C1 segment of cervical spinal cord (tissue), 14 donors: Measurements from ENCODE around the gene POLR3B.
"Not testable (repeated sequence)": the region's sequence is repeated elsewhere in the genome, so short reads cannot be mapped to it uniquely, and the experiment has no call there.

Experiments used
- DNase-seq, 14 donors: peaks; one replicate each; lab custom pipeline; 2025; lab: John Stamatoyannopoulos, UW

Gene POLR3B

DNA sequence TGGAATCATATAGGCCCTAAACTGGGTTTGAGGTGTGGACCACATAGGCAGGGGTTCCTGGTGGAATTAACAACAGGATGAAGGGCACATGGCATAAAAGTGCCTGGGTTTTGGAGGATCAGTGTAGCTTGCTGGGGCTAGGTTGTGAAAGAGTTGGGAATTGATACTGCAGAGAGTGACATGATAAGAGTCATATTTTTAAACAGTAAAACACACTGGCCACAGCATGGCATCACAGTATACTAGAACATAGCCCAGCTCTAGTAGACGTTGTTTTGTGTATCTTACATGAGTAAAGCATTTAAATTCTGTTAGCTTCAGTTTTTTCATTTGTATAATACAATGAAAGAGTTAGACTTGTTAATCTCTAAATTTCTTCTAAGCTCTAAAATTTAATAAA lies 102.0 kb downstream of the POLR3B start:
- DNase-seq: no peak

DNA sequence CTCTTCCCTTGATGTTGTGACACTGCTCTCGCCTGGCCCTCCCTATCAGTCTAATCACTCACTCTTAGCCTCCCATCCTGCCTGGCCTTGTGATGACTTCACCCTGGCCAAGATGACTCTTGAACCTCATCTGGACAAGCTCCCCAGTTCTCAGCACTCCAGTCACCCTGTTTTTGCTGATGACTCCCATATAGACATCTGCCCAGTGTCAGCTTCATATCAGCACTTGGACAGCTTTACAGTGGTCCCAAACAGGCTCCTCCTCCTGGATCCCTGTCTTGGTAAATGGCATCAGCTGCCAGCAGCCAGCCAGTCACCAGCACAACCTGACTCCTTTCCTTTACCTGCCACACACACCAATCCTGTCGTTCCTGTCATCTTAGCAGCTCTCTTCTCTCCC lies 104.2 kb downstream of the POLR3B start:
- no peak for DNase-seq

DNA sequence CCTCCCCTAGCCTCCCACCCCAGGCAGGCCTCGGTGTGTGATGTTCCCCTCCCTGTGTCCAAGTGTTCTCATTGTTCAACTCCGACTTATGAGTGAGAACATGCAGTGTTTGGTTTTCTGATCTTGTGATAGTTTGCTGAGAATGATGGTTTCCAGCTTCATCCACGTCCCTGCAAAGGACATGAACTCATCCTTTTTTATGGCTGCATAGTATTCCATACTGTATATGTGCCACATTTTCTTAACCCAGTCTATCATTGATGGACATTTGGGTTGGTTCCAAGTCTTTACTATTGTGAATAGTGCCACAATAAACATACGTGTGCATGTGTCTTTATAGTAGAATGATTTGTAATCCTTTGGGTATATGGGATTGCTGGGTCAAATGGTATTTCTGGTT lies 108.1 kb downstream of the POLR3B start:
- not testable (repeated sequence) for DNase-seq

DNA sequence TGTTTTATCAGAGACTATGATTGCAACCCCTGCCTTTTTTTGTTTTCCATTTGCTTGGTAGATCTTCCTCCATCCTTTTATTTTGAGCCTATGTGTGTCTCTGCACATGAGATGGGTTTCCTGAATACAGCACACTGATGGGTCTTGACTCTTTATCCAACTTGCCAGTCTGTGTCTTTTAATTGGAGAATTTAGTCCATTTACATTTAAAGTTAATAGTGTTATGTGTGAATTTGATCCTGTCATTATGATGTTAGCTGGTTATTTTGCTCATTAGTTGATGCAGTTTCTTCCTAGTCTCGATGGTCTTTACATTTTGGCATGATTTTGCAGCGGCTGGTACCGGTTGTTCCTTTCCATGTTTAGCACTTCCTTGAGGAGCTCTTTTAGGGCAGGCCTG lies 118.1 kb downstream of the POLR3B start:
- not testable (repeated sequence) for DNase-seq

DNA sequence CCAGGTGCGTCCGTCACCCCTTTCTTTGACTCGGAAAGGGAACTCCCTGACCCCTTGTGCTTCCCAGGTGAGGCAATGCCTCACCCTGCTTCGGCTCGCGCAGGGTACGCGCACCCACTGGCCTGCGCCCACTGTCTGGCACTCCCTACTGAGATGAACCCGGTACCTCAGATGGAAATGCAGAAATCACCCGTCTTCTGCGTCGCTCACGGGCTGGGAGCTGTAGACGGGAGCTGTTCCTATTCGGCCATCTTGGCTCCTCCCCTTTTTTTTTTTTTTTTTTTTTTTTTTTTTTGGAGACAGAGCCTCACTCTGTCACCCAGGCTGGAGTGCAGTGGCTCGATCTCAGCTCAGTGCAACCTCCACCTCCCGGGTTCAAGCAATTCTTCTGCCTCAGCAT lies 120.1 kb downstream of the POLR3B start:
- DNase-seq: not testable (repeated sequence)

DNA sequence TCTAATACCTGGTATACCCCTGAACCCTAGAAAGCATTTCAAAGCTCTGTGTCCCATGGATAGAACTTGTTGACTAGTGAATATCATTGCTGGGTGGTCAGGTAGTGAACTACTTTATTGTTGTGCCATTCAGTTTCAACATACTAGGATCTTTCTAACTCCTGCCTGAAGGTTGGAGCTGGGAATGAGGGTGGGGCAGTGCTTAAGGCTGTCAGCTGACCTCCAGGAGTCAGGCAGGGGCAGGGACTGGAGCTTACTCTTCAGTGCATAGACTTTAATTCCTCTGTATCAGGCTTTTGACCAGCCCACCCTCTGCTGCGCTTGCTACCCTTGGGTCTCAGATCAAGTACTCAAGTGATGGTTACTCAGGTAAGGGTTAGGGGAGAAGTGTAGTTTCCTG lies 122.7 kb downstream of the POLR3B start:
- DNase-seq: no peak

DNA sequence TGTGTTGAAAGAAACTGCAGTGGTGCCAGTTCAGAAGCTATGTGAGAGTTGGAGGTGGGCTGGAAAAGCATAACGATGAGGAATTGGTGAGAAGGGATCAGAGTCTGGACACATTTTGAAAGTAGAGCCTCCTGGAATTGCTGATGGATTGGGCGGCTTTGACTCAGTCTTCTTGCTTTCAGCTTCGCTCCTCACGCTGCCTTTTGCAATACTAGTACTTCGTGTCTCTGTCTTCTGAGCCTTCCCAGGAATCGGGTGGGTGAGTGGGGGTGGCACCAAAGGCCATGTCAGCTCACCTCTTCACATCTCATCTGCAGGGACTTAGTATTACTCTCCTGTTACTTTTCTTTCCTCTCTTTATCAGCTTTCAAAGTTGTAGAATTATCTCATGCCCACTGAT lies 123.7 kb downstream of the POLR3B start:
- DNase-seq: no peak

DNA sequence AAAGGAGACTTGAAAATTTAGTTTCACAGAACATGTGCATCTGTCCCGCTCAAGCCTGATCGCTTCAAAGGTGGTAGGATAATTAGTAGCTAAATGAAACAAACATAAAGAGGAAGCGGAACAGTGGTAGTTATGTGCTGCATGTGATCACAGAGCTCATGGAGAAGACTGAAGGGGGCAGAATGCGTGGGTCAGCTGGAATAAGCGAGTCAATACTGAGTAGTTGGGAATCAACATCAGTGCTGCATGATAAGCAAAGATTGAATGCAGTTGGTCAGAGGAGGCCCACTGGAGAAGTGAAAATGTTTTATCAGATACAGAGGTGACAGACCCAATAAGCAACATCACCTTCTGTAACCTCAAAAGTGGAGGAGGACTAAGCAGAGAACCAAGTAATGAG lies 130.1 kb downstream of the POLR3B start:
- DNase-seq: no peak

DNA sequence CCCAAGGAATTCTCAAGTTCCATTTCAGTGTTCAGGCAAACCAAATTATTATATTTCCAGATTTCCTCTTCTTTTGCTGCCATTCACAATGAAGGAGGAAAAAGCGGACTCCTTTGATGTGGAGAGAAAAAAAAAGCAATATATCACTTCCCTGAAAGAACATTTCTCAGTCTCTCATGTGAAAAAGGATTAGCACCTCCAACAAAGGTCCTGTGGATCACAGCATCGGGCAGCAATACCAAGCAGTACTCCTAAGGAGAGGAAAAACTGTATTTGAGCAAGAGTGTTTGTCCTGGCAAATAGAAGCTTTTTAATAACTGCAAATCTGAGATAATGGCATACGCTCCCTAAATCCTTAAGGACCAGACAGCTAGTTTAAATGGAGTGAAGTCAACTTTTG lies 131.3 kb downstream of the POLR3B start:
- DNase-seq: no peak

DNA sequence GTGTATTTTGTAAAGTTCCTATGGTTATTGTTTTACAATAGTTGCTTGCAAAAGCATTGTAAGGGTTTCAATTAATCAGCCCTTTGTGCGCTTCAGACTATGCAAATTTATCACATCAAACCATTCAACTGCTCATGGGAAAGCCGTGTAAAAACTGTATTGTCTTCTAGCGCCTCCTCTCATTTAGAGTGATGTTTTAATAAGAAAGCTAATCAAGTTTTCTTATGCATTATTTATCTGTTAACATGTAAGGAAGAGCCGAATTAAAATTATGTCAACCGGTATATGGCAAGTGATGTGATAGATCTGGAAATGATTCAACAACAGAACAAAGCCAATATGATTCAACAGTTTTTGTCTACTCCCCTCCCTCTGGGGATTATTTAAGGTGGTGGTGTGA lies 132.7 kb downstream of the POLR3B start:
- no peak for DNase-seq

DNA sequence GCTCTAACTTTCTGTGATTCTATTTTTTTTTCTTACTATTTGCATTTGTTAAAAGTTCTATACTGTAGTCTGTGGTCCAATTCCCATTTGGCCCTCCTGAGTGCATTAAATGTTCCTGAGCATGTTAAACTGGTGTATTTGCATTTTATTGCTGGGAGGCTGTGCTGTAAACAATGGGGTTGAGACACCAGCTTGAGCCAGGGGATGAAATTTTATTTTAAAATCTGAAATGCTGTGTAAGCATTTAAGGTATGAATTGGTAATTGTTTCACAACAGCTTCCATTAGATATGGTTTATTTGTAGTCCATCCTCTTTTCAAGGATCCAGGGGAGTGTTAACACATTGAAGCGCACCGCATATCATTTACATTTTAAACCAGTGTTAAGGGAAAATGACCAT lies 135.3 kb downstream of the POLR3B start:
- no peak for DNase-seq

DNA sequence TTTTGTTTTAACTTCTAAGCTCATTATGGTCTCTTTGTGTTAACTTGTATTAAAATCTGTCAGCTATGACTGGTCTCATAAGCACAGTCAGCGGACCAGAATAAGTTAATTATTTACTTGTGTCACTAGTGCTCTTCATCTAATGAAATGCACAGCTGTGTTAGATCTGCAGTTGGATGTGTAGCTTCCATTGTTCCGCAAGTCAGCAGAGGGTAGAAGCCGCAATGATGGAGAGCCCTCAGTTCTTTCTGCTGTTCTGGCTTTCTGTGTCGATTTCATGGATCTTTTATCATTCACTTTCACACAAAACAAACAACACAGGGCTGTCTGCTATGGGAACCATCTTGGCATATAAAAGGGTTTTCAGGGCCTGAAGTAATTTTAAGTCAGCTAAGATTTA lies 136.0 kb downstream of the POLR3B start:
- peak in 3 of 14 donors; percentile 1 to 2 (median 1) for DNase-seq

DNA sequence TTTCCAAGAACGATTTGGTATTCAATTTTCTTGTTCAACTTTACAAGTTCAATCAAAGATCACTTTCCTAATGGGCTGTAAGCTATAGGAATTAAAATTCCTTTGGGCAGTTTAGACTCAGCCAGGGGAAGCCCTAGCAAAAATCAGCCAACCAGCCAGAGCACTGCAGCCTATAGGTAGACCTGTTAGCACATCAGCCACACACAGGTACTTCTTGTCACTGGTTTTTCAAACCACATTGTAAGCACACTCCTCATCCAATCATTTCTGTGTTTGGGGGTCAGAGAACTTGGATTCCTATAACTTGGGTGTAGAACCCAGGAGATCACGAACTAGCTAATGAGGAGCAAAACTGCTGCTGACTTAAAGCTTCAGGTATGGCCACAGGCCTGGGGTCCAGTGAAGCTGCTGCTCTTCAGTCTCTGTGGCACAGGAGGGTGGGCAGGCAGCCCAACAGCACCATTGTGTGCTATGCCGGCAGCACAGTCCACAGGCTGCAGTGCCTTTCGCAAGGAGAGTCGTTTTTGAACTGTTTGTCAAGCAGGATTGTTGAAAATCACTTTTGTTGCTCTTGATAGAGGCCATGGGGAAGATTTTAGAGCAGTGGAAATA lies 137.9 kb downstream of the POLR3B start:
- DNase-seq: peak in 1 of 14 donors; percentile 5

DNA sequence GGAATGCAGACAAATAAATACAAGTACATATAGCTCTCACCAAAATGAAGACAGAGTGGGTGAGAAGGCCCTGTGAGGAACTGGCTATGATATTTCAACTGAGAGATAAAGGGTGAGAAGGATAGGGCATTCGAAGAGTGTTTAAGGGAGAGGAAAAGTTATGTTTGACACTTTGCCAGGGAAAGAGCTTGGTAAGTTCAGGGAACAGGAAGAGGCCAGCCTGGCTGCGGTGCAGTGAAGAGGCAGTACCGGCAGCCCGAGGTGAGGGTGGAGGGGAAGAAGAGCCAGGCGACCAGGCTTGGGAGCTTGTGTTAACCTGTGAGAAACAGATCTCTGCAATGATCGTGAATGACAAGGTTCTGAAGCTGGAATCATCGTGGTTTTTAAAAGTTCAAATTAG lies 140.5 kb downstream of the POLR3B start:
- DNase-seq: peak in 1 of 14 donors; percentile 3

DNA sequence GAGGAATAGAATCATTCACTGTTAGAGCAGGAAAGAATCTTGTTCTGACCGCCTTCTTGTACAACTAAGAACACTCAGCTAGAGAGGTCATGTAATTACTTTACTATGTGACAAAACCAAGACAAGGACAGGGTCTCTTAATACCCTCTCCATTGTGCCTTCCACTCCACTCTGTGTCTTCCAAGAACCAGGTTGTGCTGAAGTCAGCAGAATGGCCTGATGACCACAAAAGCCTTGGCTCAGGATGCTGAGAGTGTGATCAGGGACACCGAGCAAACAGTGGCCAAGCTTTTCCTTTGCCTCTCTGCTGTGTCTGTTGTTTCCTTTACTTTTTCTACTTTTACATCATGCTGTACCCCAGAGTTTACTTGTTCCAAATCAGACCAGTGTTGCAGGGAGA lies 142.1 kb downstream of the POLR3B start:
- DNase-seq: no peak

DNA sequence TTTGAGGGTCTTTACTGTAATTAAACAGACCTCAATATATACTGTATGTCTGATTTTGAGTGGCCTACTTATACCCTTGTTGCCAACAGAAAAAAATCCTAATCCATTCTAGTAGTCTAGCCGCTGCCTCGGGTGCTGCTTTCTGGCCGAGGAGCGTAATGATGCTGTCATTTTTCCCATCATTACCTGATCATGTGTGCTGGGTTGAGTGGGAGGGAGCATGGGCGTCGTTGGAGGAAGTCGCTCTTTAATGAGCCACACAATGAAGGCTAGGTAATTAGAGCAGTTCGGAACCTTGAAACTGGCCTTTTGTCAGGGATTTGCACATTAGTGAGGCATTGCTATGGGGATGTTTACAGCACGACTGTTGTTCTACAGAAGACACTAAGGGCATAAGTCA lies 149.1 kb downstream of the POLR3B start:
- DNase-seq: no peak

DNA sequence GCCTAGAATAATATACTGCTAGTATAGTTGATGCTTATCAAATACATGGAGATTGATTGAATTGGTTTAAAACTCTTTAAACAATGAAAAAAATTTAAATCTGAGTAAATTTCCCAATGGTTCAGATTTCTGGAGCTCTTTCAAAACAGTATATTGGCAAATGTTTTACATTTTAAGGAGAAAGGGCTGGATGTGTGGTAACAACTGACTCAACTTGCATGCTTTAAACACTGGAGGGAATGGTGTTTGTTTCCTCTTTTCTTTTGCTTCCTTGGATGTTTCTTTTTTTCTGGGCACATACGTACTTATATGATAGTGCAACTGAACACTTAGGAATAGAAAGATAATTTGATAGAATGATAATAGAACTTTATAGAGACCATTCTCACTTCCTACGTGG lies 151.4 kb downstream of the POLR3B start:
- DNase-seq: no peak

DNA sequence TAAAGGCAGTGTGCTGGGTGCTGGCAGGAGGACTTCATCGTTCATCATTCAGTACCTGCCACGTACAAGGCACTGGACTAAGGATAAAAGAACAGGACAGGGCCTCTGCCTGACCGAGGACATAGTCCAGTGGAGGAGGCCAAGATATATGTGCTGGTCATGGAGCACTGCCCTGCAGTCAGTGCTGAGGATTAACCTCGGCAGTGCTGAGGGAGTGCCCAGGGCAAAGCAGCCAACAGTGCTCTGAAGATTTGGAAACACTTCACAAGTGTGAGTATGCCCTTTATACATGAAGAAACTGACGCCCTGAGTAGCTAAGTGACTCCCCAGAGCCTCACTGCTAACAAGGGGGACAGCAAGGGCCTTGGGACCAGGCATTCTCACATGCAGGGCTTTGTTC lies 153.8 kb downstream of the POLR3B start:
- no peak for DNase-seq

DNA sequence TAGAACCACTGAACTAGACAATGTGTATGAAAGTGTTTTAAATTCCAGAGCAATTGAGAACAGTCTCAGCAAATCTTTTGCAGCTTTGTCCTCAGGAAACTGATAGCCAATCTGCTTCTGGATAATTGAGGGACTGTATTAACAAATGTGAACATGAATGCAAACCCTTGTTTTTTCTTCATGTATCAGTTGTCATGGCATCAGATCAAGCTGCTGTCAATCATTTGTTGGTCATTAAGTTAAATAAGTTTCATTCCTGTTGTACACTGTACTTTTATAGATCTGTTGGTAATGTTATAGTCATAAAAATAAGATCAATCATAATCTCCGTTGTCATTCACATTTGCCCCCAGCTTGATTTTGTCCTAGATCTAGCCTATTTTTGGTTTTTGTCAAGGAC lies 159.8 kb downstream of the POLR3B start:
- DNase-seq: no peak

DNA sequence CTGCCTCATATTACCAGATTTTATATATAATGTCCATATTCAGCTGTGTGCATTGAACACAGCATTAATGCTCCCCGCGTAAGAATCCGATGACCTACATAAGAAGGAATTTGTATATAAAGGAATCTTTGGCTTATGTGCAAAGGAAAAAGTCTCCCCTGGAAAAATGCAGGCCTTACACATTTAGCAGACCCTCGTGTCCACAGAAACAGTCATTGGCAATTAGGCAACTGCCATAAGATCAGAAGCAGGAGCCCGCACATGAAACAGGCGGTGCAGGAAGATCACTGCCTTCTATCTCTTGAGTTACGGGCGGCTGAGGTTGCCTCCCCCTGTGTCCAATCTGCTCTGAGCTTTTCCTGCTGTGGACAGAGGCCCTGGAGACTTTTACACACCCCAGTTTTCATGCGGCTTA lies 162.1 kb downstream of the POLR3B start:
- no peak for DNase-seq

DNA sequence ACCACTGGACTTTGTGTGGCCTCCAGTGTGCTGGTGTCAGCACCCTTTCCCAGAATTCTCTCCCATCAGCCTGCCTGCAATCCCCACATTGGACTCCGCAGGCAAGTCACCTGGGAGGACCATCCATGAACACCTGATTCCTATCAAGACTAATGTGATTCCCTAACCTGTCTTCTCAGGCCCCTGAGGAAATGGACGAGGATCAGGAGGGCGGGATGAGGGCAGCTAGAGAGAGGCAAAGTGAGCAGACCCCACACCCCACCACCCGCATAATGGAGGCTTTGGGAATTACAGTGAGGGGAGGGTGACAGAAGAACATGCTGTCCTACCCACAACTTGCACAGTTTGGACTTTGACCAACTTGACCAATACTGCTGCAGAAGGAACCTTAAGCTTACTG lies 164.4 kb downstream of the POLR3B start:
- no peak for DNase-seq

DNA sequence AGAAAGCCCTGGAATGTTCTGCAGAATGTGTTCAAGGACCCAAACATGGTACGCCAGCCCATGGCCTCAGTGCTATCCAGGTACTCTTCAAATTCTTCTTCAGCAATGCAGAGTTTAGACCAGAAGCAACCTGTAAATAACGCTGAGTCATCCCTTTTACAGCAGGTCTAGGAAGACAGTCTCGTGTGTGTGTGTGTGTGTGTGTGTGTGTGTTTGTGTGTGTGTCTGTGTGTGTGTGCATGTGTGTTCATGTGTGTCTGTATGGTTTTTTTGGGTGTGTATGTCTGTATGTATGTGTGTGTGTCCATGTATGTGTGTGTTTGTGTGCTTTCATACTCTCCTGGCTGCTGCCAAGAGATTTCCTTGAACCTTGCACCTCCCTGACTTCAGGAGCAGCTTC lies 165.2 kb downstream of the POLR3B start:
- DNase-seq: no peak

DNA sequence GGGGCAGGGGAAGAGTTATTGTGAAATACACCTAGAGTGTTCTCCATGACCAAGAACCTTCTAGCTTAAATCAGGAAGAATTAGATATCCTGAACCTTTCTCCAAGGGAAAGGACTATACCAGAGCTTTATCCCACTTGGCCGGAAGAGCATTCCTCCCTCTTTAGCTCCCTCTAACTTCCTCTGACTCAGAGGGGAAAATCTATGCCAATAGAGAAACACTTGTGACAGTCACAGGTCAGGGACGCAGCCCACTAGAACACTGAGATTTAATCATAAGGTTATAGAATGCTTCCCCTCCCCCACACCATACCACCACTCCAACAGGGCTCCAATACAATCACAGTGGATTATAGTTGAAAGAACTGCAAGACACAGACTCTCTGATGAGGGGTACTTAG lies 169.8 kb downstream of the POLR3B start:
- no peak for DNase-seq

DNA sequence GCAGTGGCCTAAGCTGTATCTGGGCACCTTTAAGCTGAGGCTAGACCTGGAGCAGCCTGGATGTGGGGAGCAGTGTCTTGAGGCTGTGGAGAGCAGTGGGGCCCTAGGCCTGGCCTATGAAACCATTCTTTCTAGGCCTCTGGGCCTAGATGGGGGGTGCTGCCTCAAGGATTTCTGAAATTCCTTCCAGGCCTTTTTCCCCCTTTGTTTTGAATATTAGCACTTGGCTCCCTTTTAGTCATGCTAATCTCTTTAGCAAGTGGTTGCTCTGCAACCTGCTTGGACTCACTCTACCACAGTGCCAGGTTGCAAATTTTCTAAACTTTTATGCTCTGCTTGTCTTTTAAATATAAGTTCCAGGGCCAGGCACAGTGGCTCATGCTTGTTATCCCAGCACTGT lies 183.7 kb downstream of the POLR3B start:
- DNase-seq: no peak
